ENCODE measurements around the gene IFT20. TPM values are rescaled to one million over a fixed set of nuclear protein-coding genes. Genes with fewer than 3 reads are reported as not detected.
A peak's percentile ranks its signal among the peaks of the same experiment; 100 is the strongest.

The IFT20 gene
- total RNA-seq, 2 experiments from 2014 or later: 52.6 to 53.1 TPM

GRCh38 chr17:28357901-28358197 is 22.6 kb upstream of the IFT20 start:
- Mint-ChIP-seq H3K36me3 (ENCODE audit: low read depth) (peaks cover 74% of the 10 kb centered on the region), H3K27ac (peak overlapping the region; percentile 92), H3K4me1 (ENCODE audit: low read depth) (peaks cover 35% of the 10 kb centered on the region), H3K9me3 (no peaks in the 10 kb centered on the region), H3K4me3 (peak overlapping the region; percentile 97), H3K27me3 (no peaks in the 10 kb centered on the region)
- Histone ChIP-seq H3K36me3 (ENCODE audit: insufficient read depth, low read length) (peaks cover 58% of the 10 kb centered on the region), H3K27ac (ENCODE audit: low read depth in 1 of 2, low read length in 2 of 2) (peak overlapping the region; percentile 80 to 83), H3K27me3 (ENCODE audit: control insufficient read depth in 1 of 2, insufficient read depth in 2 of 2, low read length in 2 of 2) (no peaks in the 10 kb centered on the region), H3K9me3 (ENCODE audit: control insufficient read depth in 1 of 2, insufficient read depth in 1 of 2, low read length in 2 of 2) (no peaks in the 10 kb centered on the region), H3K4me3 (ENCODE audit: low read length) (peak overlapping the region; percentile 75), H3K4me1 (ENCODE audit: insufficient read depth, low read length) (peaks cover 25% of the 10 kb centered on the region)
- no peak for DNase-seq
- CTCF ChIA-PET: interaction anchor here (1.0 to 1.9 kb wide), 6 partner anchors 22 to 106 kb away, joined by 3 to 10 read pairs (median 6); partner anchors contain the start of genes IFT20 and TNFAIP1
- TF ChIP-seq, protein P1, sequence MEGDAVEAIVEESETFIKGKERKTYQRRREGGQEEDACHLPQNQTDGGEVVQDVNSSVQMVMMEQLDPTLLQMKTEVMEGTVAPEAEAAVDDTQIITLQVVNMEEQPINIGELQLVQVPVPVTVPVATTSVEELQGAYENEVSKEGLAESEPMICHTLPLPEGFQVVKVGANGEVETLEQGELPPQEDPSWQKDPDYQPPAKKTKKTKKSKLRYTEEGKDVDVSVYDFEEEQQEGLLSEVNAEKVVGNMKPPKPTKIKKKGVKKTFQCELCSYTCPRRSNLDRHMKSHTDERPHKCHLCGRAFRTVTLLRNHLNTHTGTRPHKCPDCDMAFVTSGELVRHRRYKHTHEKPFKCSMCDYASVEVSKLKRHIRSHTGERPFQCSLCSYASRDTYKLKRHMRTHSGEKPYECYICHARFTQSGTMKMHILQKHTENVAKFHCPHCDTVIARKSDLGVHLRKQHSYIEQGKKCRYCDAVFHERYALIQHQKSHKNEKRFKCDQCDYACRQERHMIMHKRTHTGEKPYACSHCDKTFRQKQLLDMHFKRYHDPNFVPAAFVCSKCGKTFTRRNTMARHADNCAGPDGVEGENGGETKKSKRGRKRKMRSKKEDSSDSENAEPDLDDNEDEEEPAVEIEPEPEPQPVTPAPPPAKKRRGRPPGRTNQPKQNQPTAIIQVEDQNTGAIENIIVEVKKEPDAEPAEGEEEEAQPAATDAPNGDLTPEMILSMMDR (IDR thresholded peaks at IDR 0.05): no peak
- intact Hi-C loops (cut with DNase I, micrococcal nuclease): loop anchor here (1.0 to 10.0 kb wide), 7 partner anchors 15 to 594 kb away; partner anchors contain the start of genes IFT20 (in 1 of the 2), NLK (in 1 of the 2), PHF12 (in 1 of the 2) and PROCA1 (in 1 of the 2)
- no peak for ATAC-seq (ENCODE audit: poor library complexity)
- POLR2A ChIA-PET: interaction anchor here (0.6 to 5.8 kb wide), 17 partner anchors 9 to 1064 kb away, joined by 3 to 118 read pairs (median 5); partner anchors contain the start of genes IFT20, PHF12, PIGS and RPL23A

DNA sequence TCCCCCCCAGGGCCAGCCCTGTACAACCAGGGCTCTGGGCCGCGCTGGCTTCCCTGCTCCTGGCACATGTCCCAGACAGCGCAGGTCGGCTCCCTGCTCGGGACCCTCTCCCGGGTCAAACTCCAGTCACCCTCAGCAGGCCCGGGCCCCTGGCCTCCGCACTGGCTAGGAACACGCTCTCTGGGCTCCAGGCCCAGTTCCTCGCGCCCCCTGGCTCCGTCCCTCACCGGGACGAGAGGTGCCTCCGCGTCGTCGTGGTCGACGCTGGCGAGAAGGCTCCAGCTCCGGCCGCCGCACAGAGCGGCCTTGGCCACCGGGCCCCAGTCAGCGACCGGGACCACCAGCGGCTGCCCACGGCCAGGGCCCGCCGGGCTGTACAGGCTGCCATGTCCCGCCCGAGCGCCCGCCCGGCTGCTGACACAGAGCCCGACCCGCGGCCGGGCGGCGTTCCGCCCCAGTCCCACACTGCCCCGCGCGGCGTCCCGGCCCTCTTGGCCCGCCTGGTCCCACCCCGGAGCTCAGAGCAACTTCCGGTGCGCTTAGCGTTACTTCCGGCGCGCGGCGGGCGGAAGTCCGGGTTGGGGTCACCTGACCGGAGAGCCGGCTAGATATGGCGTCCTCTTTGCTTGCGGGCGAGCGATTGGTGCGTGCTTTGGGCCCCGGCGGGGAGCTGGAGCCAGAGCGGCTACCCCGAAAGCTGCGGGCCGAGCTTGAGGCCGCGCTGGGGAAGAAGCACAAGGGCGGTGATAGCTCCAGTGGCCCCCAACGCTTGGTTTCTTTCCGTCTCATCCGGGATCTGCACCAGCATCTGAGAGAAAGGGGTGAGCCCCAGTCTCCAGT is 22.0 kb upstream of the IFT20 start, which contains the start of gene POLDIP2:
POLDIP2 (minus strand) TSS at position 467 of the 840 bp plus-strand sequence; CDS start at position 388, 79 bp downstream.
- DNase-seq (peak; percentile 91 to 97 (median 95)), ATAC-seq (ENCODE audit: poor library complexity) (peak; percentile 98)
- Mint-ChIP-seq H3K27ac (peak within 1 kb of the TSS; percentile 92), H3K4me1 (ENCODE audit: low read depth) (peaks cover 35% of the 10 kb centered on the region), H3K36me3 (ENCODE audit: low read depth) (peaks cover 75% of the 10 kb centered on the region), H3K27me3 (no peaks in the 10 kb centered on the region), H3K9me3 (no peaks in the 10 kb centered on the region), H3K4me3 (peak within 1 kb of the TSS; percentile 97)
- TF ChIP-seq, protein P1 (IDR thresholded peaks at IDR 0.05): no peak
- Histone ChIP-seq H3K9me3 (ENCODE audit: control insufficient read depth in 1 of 2, insufficient read depth in 1 of 2, low read length in 2 of 2) (no peaks in the 10 kb centered on the region), H3K4me1 (ENCODE audit: insufficient read depth, low read length) (peaks cover 25% of the 10 kb centered on the region), H3K27me3 (ENCODE audit: control insufficient read depth in 1 of 2, insufficient read depth in 2 of 2, low read length in 2 of 2) (no peaks in the 10 kb centered on the region), H3K27ac (ENCODE audit: low read depth in 1 of 2, low read length in 2 of 2) (peak within 1 kb of the TSS; percentile 80 to 83), H3K4me3 (ENCODE audit: low read length) (peak within 1 kb of the TSS; percentile 75), H3K36me3 (ENCODE audit: insufficient read depth, low read length) (peaks cover 55% of the 10 kb centered on the region)
- ChIA-PET POLR2A (interaction anchor here (0.6 to 5.8 kb wide), 21 partner anchors 9 to 1063 kb away, joined by 3 to 118 read pairs (median 5); partner anchors contain the start of genes IFT20, PHF12, PIGS and RPL23A), CTCF (interaction anchor here (1.0 to 1.9 kb wide), 3 partner anchors 22 to 59 kb away, joined by 3 to 10 read pairs (median 5); partner anchors contain the start of genes IFT20 and TNFAIP1)
- intact Hi-C loops (cut with DNase I, micrococcal nuclease): loop anchor here (1.0 to 10.0 kb wide), 6 partner anchors 21 to 595 kb away; partner anchors contain the start of genes IFT20 (in 1 of the 2), NLK (in 1 of the 2), PHF12 (in 1 of the 2) and PROCA1 (in 1 of the 2)

DNA sequence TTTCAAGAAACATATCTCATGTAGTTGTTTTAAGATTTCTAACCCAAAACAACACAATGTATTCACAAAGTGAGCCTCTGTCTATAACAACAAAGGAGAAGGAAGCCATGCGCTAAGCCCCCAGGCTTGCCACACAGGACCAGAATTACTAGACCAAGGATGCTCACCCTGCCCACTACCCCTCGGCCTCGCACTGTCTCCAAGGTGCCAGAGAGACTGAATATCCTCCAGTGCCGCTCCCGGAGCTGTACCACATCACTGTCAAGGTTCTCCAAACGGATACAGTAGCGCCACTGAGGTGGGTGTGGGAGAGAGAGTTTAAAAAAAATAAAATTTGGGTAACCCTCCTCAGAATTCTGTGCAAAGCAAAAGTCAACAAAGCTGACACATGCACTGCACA is 15.0 kb upstream of the IFT20 start:
- Histone ChIP-seq H3K4me1 (ENCODE audit: insufficient read depth, low read length) (no peaks in the 10 kb centered on the region), H3K4me3 (ENCODE audit: low read length) (no peak overlapping the region), H3K27me3 (ENCODE audit: control insufficient read depth in 1 of 2, insufficient read depth in 2 of 2, low read length in 2 of 2) (no peaks in the 10 kb centered on the region), H3K27ac (ENCODE audit: low read depth in 1 of 2, low read length in 2 of 2) (no peak overlapping the region), H3K36me3 (ENCODE audit: insufficient read depth, low read length) (peaks cover 91% of the 10 kb centered on the region), H3K9me3 (ENCODE audit: control insufficient read depth in 1 of 2, insufficient read depth in 1 of 2, low read length in 2 of 2) (no peaks in the 10 kb centered on the region)
- no peaks in the 10 kb centered on the region for H3K27me3 Mint-ChIP-seq
- CTCF ChIA-PET: no interaction called here
- no peak overlapping the region for H3K27ac Mint-ChIP-seq
- POLR2A ChIA-PET: no interaction called here
- peaks cover 87% of the 10 kb centered on the region for H3K36me3 Mint-ChIP-seq (ENCODE audit: low read depth)
- no peaks in the 10 kb centered on the region for H3K9me3 Mint-ChIP-seq
- no peaks in the 10 kb centered on the region for H3K4me1 Mint-ChIP-seq (ENCODE audit: low read depth)
- ATAC-seq (ENCODE audit: poor library complexity): no peak
- no peak for DNase-seq
- H3K4me3 Mint-ChIP-seq: no peak overlapping the region
- TF ChIP-seq, protein P1 (IDR thresholded peaks at IDR 0.05): no peak
- intact Hi-C loops (cut with DNase I, micrococcal nuclease): loop anchor here in 1 of 2 experiments (10.0 kb wide), 1 partner anchor 365 kb away; the partner anchor contains the start of genes PROCA1, RAB34 and RPL23A
